H1 (cell line): ENCODE results near the gene PDHB. TPM values are rescaled to one million over a fixed set of nuclear protein-coding genes. Genes with fewer than 3 reads are reported as not detected.

Experiments used
- CTCF ChIA-PET: fragments of 300-600 bp; sonication (Branson Sonifier 250); formaldehyde crosslinking; loops from one replicate; lab custom pipeline; 2021; ENCODE audit not compliant: partially characterized antibody; lab: Charles Lee
- POLR2A ChIA-PET: fragments of 300-600 bp; sonication (Branson Sonifier 250); formaldehyde crosslinking; loops from one replicate; lab custom pipeline; 2021; ENCODE audit warnings: inconsistent platforms; ENCODE audit not compliant: partially characterized antibody; lab: Charles Lee
- DNase-seq, 2 experiments: peaks; one replicate each; pipeline versions ENCODE4 v3.0.0 to v3.0.0-alpha.2; 2010 to 2022; ENCODE audit warnings: low spot score in 2 of 2, low read depth in 1 of 2, mixed read lengths in 1 of 2
- FAIRE-seq: peaks from 2 replicates; lab custom pipeline; 2011; peaks lifted over from hg19 to GRCh38; lab: Jason Lieb, UNC
- H2AFZ ChIP-seq: 2 replicates; pipeline ENCODE4 v1.8.1; 2012; ENCODE audit warnings: low read length, inconsistent platforms
- H2AK5ac ChIP-seq: 2 replicates; pipeline ENCODE4 v1.6.1; 2013; ENCODE audit warnings: low read depth, low read length
- H2BK120ac ChIP-seq: replicated peaks from 2 replicates; pipeline ENCODE3; 2013; ENCODE audit warnings: low read depth, low read length, inconsistent platforms
- H2BK12ac ChIP-seq: 2 replicates; pipeline ENCODE4 v1.6.1; 2013; ENCODE audit warnings: low read depth, low read length
- H2BK15ac ChIP-seq: 2 replicates; pipeline ENCODE4 v1.6.1; 2013; ENCODE audit warnings: low read length
- H2BK20ac ChIP-seq: 2 replicates; pipeline ENCODE4 v1.6.1; 2013; ENCODE audit warnings: low read length
- H2BK5ac ChIP-seq: 2 replicates; pipeline ENCODE4 v1.6.1; 2013; ENCODE audit warnings: low read depth, low read length
- H3K14ac ChIP-seq: 2 replicates; pipeline ENCODE4 v1.6.1; 2013; ENCODE audit warnings: inconsistent platforms; ENCODE audit not compliant: insufficient read length
- H3K18ac ChIP-seq: 2 replicates; pipeline ENCODE4 v1.6.1; 2013; ENCODE audit warnings: low read length; ENCODE audit errors: extremely low read depth
- H3K23ac ChIP-seq: 2 replicates; pipeline ENCODE4 v1.6.1; 2013; ENCODE audit warnings: inconsistent platforms; ENCODE audit not compliant: insufficient read length
- H3K23me2 ChIP-seq: 2 replicates; pipeline ENCODE4 v1.6.1; 2013; ENCODE audit warnings: low read depth, low read length
- H3K27ac ChIP-seq: 2 replicates; pipeline ENCODE4 v1.6.1; 2011; ENCODE audit warnings: low read depth, low read length, inconsistent platforms
- H3K27me3 ChIP-seq, 4 experiments: replicated peaks in 1 of 4; 1 replicate in 1 of 4; 2 replicates in 3 of 4; pipeline versions ENCODE4 v1.6.1 to v1.8.1; 2011 to 2013; ENCODE audit warnings: low read length in 3 of 4, mild to moderate bottlenecking in 3 of 4, inconsistent platforms in 2 of 4, mixed read lengths in 2 of 4, moderate library complexity in 1 of 4; ENCODE audit not compliant: control insufficient read depth in 3 of 4, insufficient read depth in 3 of 4; ENCODE audit errors: extremely low read depth in 1 of 4
- H3K36me3 ChIP-seq, 4 experiments: 2 replicates each; pipeline versions ENCODE4 v1.6.1 to v1.8.1; 2011 to 2013; ENCODE audit warnings: mild to moderate bottlenecking in 4 of 4, low read length in 3 of 4, moderate library complexity in 2 of 4, control low read depth in 1 of 4, inconsistent platforms in 1 of 4; ENCODE audit not compliant: insufficient read depth in 4 of 4, control insufficient read depth in 2 of 4
- H3K4ac ChIP-seq: replicated peaks from 2 replicates; pipeline ENCODE3; 2013; ENCODE audit warnings: low read length, low read depth, mixed read lengths, inconsistent platforms; ENCODE audit not compliant: insufficient read length
- H3K4me1 ChIP-seq, 4 experiments: replicated peaks in 1 of 4; 1 replicate in 1 of 4; 2 replicates in 3 of 4; pipeline versions ENCODE4 v1.6.1 to v1.8.1; 2011 to 2013; ENCODE audit warnings: low read length in 3 of 4, inconsistent platforms in 2 of 4, mixed read lengths in 1 of 4; ENCODE audit not compliant: insufficient read depth in 4 of 4, control insufficient read depth in 3 of 4
- H3K4me2 ChIP-seq, 2 experiments: 2 replicates each; pipeline versions ENCODE4 v1.6.1 to v1.8.1; 2011 to 2013; ENCODE audit warnings: low read depth in 2 of 2, low read length in 2 of 2, control low read depth in 1 of 2, inconsistent platforms in 1 of 2, mild to moderate bottlenecking in 1 of 2; ENCODE audit not compliant: insufficient read depth in 1 of 2
- H3K4me3 ChIP-seq, 4 experiments: fragments of 200-600, 300-600 bp in 1 of 4; sonication (generic), shearing (Covaris generic), sonication (Bioruptor Twin) in 1 of 4; 2 replicates each; pipeline versions ENCODE4 v1.5.1 to v1.8.1; 2011 to 2016; ENCODE audit warnings: low read length in 4 of 4, low read depth in 3 of 4, control low read depth in 2 of 4, inconsistent platforms in 2 of 4, mild to moderate bottlenecking in 2 of 4, mixed read lengths in 1 of 4, moderate library complexity in 1 of 4; ENCODE audit not compliant: insufficient read depth in 2 of 4; ENCODE audit errors: extremely low read depth in 1 of 4
- H3K56ac ChIP-seq: replicated peaks from 2 replicates; pipeline ENCODE3; 2013; ENCODE audit warnings: low read depth, mild to moderate bottlenecking, mixed read lengths, low read length, inconsistent platforms; ENCODE audit not compliant: insufficient read length
- H3K79me1 ChIP-seq: 2 replicates; pipeline ENCODE4 v1.6.1; 2013; ENCODE audit warnings: low read depth, low read length, control low read depth
- H3K79me2 ChIP-seq, 2 experiments: 2 replicates each; pipeline versions ENCODE4 v1.6.1 to v1.8.1; 2012 to 2013; ENCODE audit warnings: low read length in 2 of 2, mild to moderate bottlenecking in 2 of 2, inconsistent platforms in 1 of 2; ENCODE audit not compliant: insufficient read depth in 2 of 2, control insufficient read depth in 1 of 2
- H3K9ac ChIP-seq, 4 experiments: replicated peaks in 1 of 4; 1 replicate in 1 of 4; 2 replicates in 3 of 4; pipeline versions ENCODE4 v1.6.1 to v1.8.1; 2011 to 2013; ENCODE audit warnings: low read depth in 3 of 4, low read length in 3 of 4, control low read depth in 2 of 4, mild to moderate bottlenecking in 2 of 4, moderate library complexity in 2 of 4, inconsistent platforms in 1 of 4; ENCODE audit errors: extremely low read depth in 1 of 4
- H3K9me3 ChIP-seq, 2 experiments: 2 replicates each; pipeline versions ENCODE4 v1.6.1 to v1.8.1; 2012 to 2013; ENCODE audit warnings: mild to moderate bottlenecking in 2 of 2, moderate library complexity in 2 of 2, control low read depth in 1 of 2, inconsistent platforms in 1 of 2, low read depth in 1 of 2, low read length in 1 of 2, mixed read lengths in 1 of 2; ENCODE audit not compliant: insufficient read depth in 2 of 2
- H4K20me1 ChIP-seq, 2 experiments: replicated peaks in 1 of 2; 2 replicates each; pipeline versions ENCODE3 to v1.8.1; 2011 to 2013; ENCODE audit warnings: inconsistent platforms in 2 of 2, low read length in 2 of 2, mild to moderate bottlenecking in 1 of 2; ENCODE audit not compliant: insufficient read depth in 2 of 2, control insufficient read depth in 1 of 2
- H4K5ac ChIP-seq: 2 replicates; pipeline ENCODE4 v1.6.1; 2013; ENCODE audit warnings: low read length, low read depth, mixed read lengths, inconsistent platforms; ENCODE audit not compliant: insufficient read length
- H4K8ac ChIP-seq: 2 replicates; pipeline ENCODE4 v1.8.0; 2013; ENCODE audit warnings: mild to moderate bottlenecking, moderate library complexity, low read length, inconsistent platforms; ENCODE audit not compliant: insufficient read depth; ENCODE audit errors: extremely low read depth
- H4K91ac ChIP-seq: replicated peaks from 2 replicates; pipeline ENCODE3; 2013; ENCODE audit warnings: low read length, mixed read lengths, inconsistent platforms; ENCODE audit not compliant: insufficient read length
- GTF2F1 ChIP-seq: IDR thresholded peaks from 2 replicates; pipeline ENCODE4 v1.6.1; 2012; ENCODE audit warnings: low read depth, low read length, improper control_type of control experiment, borderline replicate concordance
- KDM5A ChIP-seq: fragments of 200-600 bp; IDR thresholded peaks from 2 replicates; pipeline ENCODE4 v1.7.1; 2012; ENCODE audit warnings: mild to moderate bottlenecking, low read length, inconsistent platforms, mixed read lengths
- RAD21 ChIP-seq, 2 experiments: IDR thresholded peaks in 1 of 2; conservative IDR thresholded peaks in 1 of 2; 2 replicates each; pipeline ENCODE4 v1.6.1; 2011; ENCODE audit warnings: low read depth in 2 of 2, low read length in 2 of 2, improper control_type of control experiment in 1 of 2, inconsistent platforms in 1 of 2, mild to moderate bottlenecking in 1 of 2, moderate library complexity in 1 of 2
- SAP30 ChIP-seq: fragments of 300-600 bp; sonication (generic); IDR thresholded peaks from 2 replicates; pipeline ENCODE4 v1.7.1; 2012; ENCODE audit warnings: low read length, moderate library complexity, mild to moderate bottlenecking, inconsistent platforms; ENCODE audit not compliant: insufficient read depth, insufficient replicate concordance
- WGBS, 2 experiments: shearing (Covaris generic) in 1 of 2; methylation state at CpG; one replicate each; pipeline versions ENCODE4 v1.1.6 to v1.1.7; 2013 to 2015; ENCODE audit warnings: low lambda C conversion rate in 2 of 2, mixed read lengths in 2 of 2, inconsistent platforms in 1 of 2, low coverage in 1 of 2, missing lambda C conversion rate in 1 of 2; ENCODE audit not compliant: insufficient replicate concordance in 2 of 2, insufficient coverage in 1 of 2, insufficient read length in 1 of 2; ENCODE audit errors: extremely low coverage in 1 of 2, missing lambda C conversion rate in 1 of 2; 5-methylcytosine and 5-hydroxymethylcytosine counted together
- polyA plus RNA-seq, 7 experiments: library from polyadenylated mRNA; depleted of rRNA in 3 of 7; stranded (reverse) in 5 of 7; unstranded in 2 of 7; fragments of >200 nt in 5 of 7; fragments of 200-250 nt in 2 of 7; gene quantifications; 1 replicate in 5 of 7; 2 replicates in 1 of 7; 4 replicates in 1 of 7; pipeline versions ENCODE4 v1.2.1 to v1.2.3, GENCODE V29; 2011 to 2013; ENCODE audit warnings: missing spikeins in 2 of 7, mixed read lengths in 2 of 7
- total RNA-seq: library from RNA; stranded (reverse); fragmentation: NEBNext Ultra II Directional; extraction: Animal tissue kit (Norgen Biotek cat#: 25700); gene quantifications from 2 replicates; pipeline ENCODE4 v1.2.1, GENCODE V29; 2021
- TF ChIP-seq, protein P1 (sequence below), 3 experiments: IDR thresholded peaks; 1 replicate in 2 of 3; 2 replicates in 1 of 3; pipeline versions ENCODE4 v1.5.1 to v1.6.1; 2011; ENCODE audit warnings: low read length in 3 of 3, mild to moderate bottlenecking in 3 of 3, inconsistent platforms in 2 of 3, low read depth in 1 of 3, moderate library complexity in 1 of 3; ENCODE audit not compliant: insufficient read depth in 1 of 3; ENCODE audit errors: control extremely low read depth in 1 of 3

PDHB gene
- total and polyA plus RNA-seq, 2 of the 8 experiments (the other 6 are each of a cell fraction or from before 2014, with no cell fraction given), result 90.4 to 140 TPM

DNA sequence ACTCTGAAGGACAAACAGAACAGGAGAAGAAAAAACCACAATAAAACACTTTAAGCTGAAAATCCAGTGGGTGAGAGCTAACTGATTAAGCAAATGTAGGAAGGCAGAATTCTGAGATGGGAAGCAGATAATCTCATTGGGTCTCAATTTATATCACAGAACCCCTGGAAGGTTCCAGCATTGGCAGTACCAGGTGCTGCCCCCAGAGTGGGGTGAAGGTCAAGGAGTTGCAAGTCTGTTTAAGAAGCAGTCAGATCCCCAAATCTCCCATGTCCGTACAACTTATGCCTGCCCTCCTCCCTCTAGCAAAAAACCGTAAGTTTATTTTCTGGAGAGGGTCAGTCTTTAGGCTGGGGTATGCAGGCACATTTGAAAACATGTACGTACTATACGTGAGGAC is 55.9 kb downstream of the PDHB start:
- H2BK120ac ChIP-seq, result no peak overlapping the region
- H2BK15ac ChIP-seq, result no peak overlapping the region
- CTCF ChIA-PET, result interaction anchor here (1.3 to 5.4 kb wide), 6 partner anchors 24 to 72 kb away, joined by 3 to 20 read pairs (median 4); partner anchors contain the start of genes HTD2 and RPP14
- no peak overlapping the region for H3K9ac ChIP-seq
- WGBS, 2 experiments, result 75% methylated on average over 4 of the region's 4 CpGs; no CpG with 5 or more reads in 1 of the 2 experiments
- no peak overlapping the region for H3K14ac ChIP-seq
- H2AFZ ChIP-seq, result no peak overlapping the region
- no peak overlapping the region for H4K91ac ChIP-seq
- no peak overlapping the region for H4K5ac ChIP-seq
- no peak overlapping the region for H4K8ac ChIP-seq
- no peak overlapping the region for H3K56ac ChIP-seq
- FAIRE-seq (no peak), DNase-seq (no peak)
- H3K79me2 ChIP-seq, result no peaks in the 10 kb centered on the region
- H3K4ac ChIP-seq, result no peak overlapping the region
- H3K4me3 ChIP-seq, result no peak overlapping the region
- H3K79me1 ChIP-seq, result no peaks in the 10 kb centered on the region
- H4K20me1 ChIP-seq, result no peaks in the 10 kb centered on the region
- H2BK5ac ChIP-seq, result no peak overlapping the region
- no peaks in the 10 kb centered on the region for H3K36me3 ChIP-seq
- no peak overlapping the region for H3K18ac ChIP-seq
- H3K23ac ChIP-seq, result no peak overlapping the region
- H3K4me2 ChIP-seq, result no peak overlapping the region
- POLR2A ChIA-PET, result interaction anchor here (0.6 kb wide), 1 partner anchor 225 kb away, joined by 3 read pairs; no protein-coding TSS in a partner anchor
- H3K27me3 ChIP-seq, result no peaks in the 10 kb centered on the region
- H3K9me3 ChIP-seq, result no peaks in the 10 kb centered on the region
- no peak overlapping the region for H2BK20ac ChIP-seq
- no peak overlapping the region for H3K27ac ChIP-seq
- H2BK12ac ChIP-seq, result no peak overlapping the region
- H3K23me2 ChIP-seq, result no peaks in the 10 kb centered on the region
- no peaks in the 10 kb centered on the region for H3K4me1 ChIP-seq
- H2AK5ac ChIP-seq, result no peak overlapping the region
- no peak for TF ChIP-seq SAP30
- TF ChIP-seq, protein P1, sequence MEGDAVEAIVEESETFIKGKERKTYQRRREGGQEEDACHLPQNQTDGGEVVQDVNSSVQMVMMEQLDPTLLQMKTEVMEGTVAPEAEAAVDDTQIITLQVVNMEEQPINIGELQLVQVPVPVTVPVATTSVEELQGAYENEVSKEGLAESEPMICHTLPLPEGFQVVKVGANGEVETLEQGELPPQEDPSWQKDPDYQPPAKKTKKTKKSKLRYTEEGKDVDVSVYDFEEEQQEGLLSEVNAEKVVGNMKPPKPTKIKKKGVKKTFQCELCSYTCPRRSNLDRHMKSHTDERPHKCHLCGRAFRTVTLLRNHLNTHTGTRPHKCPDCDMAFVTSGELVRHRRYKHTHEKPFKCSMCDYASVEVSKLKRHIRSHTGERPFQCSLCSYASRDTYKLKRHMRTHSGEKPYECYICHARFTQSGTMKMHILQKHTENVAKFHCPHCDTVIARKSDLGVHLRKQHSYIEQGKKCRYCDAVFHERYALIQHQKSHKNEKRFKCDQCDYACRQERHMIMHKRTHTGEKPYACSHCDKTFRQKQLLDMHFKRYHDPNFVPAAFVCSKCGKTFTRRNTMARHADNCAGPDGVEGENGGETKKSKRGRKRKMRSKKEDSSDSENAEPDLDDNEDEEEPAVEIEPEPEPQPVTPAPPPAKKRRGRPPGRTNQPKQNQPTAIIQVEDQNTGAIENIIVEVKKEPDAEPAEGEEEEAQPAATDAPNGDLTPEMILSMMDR (IDR thresholded peaks at IDR 0.05; ENCODE audit: control extremely low read depth in 1 of 3, insufficient read depth in 1 of 3, low read depth in 1 of 3, low read length in 3 of 3), result peak in 1 of 3 experiments; percentile 24; a peak in 1 of 4 replicates
- no peak for TF ChIP-seq GTF2F1
- peak; percentile 26 to 53; a peak in 3 of 4 replicates for TF ChIP-seq RAD21 (IDR thresholded peaks at IDR 0.05 in 1 of 2, conservative IDR thresholded peaks at IDR 0.05 in 1 of 2; ENCODE audit: low read depth in 2 of 2, low read length in 2 of 2)
- no peak for TF ChIP-seq KDM5A
